GM15510 (cell line): ENCODE results near the gene HLCS.

ENCODE experiments used
- POLR2A ChIP-seq: IDR thresholded peaks from 3 replicates; pipeline ENCODE4 v1.6.1; 2011; ENCODE audit warnings: borderline replicate concordance; ENCODE audit not compliant: insufficient read length; ENCODE audit errors: extremely low read depth

HLCS gene

DNA sequence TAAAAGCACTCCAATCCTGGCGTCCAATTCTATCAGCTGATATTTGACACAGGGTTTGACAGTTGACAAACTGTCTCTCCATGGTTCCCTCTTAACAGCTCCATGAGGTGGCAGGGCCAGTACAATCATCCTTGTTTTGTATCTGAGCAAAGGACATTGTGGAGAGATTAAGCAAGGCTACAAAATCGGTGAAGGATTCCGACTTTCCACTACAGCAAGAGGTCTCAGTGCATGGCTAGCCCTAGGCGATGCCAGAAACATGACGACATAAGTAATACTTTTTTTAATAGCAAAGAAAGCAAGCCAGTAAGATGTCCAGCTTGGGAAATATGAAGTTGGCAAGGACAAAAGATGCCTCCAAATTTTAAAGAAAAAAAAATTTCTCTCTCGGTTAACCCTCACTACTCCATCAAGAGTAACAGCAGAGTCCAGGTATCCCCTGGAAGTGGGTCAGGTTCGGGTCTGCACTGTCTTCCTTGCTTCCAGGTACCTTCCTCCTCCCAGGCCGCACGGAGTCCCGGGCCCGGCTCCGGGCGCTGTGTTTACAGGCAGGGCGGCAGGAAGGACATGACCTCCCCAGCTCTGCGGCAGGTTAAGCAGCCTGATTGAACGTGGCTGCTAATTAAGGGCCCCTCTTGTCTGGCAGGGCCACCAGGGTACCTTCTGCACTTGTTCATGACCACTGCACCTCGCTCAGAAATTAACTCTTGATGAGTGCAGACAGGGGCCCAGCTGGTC lies 161.4 kb downstream of the HLCS start:
- TF ChIP-seq POLR2A: no peak

DNA sequence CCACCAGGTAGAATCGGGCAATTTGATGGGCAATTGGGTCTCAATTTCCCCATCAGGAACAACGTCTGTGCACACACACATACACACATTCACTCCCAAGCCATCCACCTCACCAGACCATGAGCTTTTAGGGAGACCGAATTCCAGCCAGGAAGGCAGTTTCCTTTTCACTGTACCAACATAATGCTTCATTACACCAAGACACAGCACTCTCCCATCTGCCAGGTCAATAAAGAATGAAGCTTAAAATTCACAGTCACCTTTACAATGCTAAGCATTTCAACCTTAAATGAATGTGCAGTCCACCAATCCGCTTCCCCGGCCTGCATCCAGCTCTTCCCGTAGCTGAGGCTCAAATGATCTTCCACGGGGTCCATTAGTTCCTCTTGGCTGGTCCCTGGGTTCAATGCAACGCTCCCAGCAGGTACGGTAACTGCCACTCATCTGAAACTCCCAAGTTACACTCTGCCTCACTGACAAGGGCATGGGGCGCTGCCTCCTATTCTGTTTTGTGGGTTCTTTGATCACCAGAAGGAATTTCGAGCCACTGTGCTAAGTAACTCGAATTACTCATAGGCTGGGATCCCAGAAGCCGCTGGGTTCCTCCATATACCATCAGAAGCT lies 162.5 kb downstream of the HLCS start:
- TF ChIP-seq POLR2A: no peak

DNA sequence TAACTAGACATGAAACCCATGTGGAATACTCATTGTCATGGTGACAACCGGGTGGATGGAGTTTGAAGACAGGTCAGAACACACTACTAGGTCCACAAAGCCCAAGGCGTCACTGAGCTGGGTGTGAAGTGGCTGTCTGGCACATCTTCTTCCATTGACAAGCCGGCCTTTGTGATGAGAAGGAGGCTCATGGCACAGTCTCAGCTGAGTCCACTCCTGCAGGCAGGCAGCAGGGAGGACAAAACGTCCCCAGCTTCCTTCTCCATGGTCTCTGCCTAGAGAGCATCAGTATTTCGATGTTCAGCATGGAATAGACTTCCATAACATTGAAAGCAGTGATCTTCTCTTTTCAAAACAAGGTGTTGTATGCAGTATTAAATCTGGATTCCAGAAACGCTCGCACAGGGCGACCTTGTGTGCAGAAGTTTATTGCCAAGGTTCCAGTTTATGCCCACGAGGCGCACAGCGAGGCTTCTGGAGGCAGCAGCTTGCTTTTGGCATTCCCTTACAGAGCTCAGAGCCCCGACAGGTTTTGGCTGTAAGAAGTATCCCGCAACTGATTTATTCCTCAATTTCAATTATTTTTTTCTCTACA lies 163.3 kb downstream of the HLCS start:
- TF ChIP-seq POLR2A: no peak

DNA sequence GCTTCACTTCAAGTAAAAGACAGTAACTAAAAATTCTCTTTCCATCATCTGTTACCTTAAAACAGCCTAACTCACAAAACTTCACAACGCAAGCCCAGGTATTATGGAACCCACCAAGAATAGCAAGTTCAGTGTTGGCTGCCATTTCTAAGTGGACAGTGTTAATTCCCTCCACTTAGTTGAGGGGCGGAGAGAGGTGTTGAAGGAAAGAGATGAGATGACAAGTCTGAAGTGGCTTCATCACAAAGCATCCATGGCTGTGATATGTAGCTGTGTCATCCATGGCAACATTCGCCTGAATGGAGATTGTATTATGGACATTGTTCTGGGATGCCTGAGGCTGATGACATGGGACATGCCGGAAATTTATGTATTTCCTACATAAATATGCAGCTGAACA lies 165.7 kb downstream of the HLCS start:
- TF ChIP-seq POLR2A: no peak

DNA sequence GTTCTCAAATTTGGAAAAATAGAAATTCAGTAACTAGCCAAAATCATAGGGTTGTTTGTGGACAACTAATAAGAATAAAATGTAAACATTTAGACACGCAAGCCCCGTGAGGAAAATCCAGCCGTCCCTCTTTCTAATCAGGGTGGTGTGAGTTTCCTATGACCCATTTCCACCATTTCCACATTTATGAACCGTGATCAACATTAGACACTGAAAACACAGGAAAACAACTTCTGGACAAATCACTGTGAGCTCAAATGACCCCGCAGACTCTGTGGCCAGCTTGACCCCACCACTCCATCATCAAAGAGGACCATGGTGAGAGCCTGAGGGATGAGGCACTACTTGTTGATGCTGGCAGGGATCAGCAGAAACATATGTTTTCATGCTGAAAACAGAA lies 166.6 kb downstream of the HLCS start:
- TF ChIP-seq POLR2A: no peak

DNA sequence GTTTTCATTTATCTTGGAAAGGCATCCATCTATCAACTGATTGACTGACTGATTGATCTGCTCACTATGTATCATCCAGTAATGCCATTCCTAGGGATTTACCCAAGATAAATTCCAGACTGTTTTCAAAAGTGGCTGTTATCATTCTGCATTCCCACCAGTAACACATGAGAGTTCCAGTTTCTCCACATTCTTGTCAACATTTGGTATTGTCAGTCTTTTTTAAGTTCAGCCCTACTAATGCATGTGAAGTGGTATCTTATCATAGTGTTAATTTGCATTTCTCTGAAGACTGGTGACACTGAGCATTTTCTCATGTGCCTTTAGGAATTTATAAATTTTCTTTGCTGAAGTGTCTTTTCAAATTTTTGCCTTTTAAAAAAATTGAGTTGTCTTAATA lies 168.0 kb downstream of the HLCS start:
- no peak for TF ChIP-seq POLR2A

DNA sequence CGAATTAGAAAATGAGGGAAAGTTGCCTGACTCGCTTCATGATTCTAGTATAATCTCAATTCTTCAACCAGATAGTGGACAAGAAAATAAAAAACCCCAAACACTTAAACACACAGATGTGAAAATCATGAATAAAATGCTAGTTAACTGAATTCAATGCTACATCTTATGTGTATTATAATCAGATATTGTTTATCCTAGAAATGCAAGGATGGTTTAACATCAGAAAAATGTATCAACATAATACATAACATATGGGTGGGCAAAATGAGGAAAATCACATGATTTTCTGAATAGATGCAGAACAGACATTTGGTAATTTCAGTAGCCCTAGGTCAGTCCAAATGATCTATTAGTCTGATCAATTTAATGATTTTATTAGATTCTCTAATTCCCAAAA lies 170.4 kb downstream of the HLCS start:
- no peak for TF ChIP-seq POLR2A

DNA sequence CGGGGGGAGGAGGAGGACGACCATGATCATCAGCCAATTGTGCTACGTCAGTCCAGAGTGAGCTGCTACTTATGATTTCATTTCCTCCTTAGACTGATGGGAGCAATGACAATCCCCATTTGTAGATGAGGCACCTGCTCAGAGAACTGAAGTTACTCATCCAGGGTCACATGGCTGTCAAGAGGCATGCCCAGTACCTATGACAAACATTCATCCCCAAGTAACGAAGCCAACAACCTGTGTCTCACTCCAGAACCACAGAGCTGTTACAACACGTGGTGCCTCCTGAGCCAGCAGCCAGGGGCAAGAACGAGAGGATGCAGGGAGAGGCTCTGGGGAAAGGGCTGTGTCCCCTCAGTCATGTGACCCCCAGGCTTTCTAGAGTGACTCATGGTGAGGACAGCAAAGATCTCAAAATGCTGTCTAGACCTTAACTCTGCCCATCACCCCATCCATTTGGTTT lies 173.9 kb downstream of the HLCS start:
- no peak for TF ChIP-seq POLR2A

DNA sequence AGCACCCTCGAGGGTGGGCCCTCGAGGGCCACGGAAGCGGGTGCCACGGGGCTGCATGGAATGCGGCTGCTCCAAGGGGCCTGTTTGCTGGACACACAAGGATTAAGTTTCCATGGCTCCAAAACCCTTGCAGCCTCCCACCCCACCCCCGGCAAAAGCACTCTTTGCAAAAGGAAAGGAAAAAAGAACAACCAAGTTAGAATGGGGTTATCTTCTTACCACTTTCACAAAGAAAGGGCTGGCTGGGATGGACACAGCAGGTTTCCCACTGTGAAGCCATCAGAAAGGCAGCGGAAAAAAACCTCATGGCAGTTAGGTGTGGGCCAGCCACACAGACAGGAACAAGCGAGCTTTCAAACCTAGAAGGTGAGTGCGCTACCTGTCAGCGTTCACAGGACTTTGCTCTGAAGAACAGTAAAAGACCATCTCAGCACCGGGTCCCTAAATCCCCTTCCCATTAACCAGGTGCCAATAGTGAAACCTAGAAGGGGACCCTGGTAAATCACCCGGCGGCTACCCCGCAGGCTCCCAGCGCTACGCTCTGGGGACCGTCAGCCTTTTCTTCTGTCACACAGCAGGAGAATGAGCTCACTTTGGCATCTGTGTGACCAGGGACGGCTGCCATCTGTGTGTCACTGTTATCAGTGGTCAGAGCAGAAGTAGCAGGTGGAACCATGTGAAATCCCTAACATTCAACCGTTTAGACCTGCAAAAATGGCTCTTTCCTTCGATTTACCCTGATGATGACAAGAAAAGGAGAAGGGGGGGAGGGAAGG lies 174.6 kb downstream of the HLCS start:
- TF ChIP-seq POLR2A: no peak

DNA sequence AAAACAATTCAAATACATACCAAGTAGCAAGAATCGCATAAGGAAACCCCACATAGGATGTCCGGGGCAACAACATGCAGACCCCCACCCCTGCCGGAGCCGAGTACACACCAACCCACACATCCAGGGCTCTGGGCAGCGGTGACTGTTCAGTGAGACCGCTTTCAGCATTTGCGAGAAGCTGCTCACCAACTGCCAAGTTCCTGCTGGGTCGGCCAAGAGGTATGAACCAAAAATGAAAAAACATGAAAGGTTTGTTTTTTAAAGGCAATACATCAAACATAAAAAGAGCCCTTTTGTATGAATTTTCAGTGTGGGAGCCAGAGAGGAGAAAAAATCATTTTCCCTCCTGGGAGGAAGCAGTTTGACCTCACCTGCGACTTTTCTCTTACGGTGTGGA lies 175.3 kb downstream of the HLCS start:
- TF ChIP-seq POLR2A: no peak

DNA sequence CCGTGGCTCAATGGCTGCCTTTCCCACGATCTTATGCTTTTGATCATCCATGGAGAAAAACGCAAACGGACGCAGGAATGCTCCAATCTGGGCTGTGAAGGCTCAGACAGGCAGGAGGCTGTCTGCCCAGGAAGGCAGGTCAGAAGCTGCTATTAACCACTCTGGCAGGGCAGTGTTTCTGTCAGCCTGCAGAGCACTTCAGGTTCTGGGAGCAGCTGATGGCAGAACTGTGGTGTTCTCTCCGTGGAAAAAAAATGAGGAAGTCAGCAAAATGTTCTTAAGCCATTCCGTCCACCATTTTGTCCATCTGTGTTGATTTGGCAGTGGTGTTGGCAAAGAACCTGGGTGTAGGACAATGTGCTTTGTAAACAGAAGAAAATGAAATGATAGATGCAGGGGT lies 175.9 kb downstream of the HLCS start:
- no peak for TF ChIP-seq POLR2A

DNA sequence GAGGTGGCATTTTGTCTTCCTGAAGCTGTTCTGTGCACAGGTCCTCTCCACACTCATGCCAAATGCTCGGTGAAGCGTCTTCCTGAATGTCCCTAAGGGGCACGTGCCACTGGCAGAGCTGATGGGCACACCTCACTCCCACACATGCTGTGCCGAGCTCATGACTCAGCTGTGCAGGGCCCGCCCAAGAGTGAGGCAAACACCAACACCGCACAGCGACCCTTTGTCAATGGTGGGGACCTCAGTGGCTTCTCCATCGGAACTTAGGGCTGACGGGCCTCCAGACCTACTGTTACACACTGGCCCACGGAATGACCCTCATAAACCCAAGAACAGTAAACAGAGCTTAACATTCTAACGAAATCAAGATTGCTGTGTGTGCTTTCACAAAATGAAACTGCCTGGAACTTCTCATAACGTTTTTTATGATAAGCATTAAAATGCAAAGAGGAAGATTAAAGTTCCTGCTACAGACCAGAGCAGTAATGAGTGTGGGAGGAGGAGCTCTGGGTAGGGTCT lies 178.3 kb downstream of the HLCS start:
- no peak for TF ChIP-seq POLR2A

DNA sequence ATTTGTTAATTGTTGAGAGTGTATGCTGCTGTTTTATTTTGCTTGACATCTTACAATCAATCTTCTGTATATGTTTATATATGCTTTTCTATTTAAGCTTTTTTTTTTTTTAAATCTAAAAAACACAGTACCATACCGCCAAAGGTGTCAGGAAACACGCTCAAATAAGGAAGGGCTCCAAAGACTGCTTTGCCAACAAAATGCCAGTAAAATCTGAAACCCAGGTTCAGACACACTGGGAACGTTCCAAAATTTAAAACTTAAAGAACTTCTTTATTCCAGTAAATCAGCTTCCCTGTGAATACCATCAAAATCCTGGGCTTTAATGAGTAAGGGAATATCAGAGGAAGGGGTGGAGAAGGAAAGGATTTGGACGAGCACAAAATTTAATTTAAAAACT lies 180.3 kb downstream of the HLCS start:
- TF ChIP-seq POLR2A: no peak

DNA sequence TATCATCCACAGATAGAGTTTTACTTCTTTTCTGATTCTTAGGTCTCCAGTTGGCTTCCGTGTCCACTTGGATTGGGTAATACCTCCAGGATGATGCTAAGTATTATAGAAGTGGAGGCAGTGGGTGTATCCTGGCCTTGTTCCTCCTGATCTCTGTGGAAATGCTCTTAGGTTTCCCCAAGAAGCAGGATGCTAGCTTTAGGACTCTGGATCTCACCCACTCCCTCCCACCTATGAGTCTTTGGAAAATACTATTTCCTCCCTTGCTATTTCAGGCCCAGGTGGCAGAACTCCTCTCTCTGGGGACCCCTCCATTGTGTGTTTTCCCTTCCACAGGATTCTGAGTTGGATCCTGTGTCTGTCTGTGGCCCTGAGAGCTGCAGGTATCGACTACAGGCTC lies 180.9 kb downstream of the HLCS start:
- TF ChIP-seq POLR2A: no peak

DNA sequence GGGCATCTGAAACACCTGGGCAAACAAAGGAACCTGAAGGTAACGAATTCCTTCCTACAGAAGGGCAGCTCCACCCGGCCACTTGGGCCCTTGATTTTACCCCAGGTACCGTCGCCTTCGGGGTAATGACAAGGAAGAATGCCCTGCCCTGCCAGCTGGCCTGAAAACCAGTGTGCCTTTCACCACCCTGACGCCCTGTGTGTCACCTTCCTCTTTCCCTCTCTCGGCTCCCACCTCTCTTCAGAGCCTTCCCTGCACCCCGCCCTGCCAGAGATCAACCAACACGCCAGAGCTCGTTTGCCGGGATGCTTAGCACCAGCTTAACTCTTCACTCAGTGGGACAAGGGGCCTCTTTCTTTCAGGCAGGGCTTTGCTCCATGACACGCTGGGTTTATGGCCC lies 181.5 kb downstream of the HLCS start:
- TF ChIP-seq POLR2A: no peak
